GM12874 (cell line): ENCODE results near the gene RLN2.

Source experiments
- CTCF ChIP-seq: IDR thresholded peaks from 2 replicates; pipeline ENCODE4 v1.5.1; 2011; ENCODE audit warnings: low read depth, mild to moderate bottlenecking, control low read depth, low read length, moderate library complexity; ENCODE audit not compliant: insufficient read depth

RLN2 gene

GRCh38 chr9:5326187-5326586 lies 21.7 kb upstream of the RLN2 start:
- TF ChIP-seq CTCF = no peak

GRCh38 chr9:5321058-5321457 lies 16.5 kb upstream of the RLN2 start:
- no peak for TF ChIP-seq CTCF

DNA sequence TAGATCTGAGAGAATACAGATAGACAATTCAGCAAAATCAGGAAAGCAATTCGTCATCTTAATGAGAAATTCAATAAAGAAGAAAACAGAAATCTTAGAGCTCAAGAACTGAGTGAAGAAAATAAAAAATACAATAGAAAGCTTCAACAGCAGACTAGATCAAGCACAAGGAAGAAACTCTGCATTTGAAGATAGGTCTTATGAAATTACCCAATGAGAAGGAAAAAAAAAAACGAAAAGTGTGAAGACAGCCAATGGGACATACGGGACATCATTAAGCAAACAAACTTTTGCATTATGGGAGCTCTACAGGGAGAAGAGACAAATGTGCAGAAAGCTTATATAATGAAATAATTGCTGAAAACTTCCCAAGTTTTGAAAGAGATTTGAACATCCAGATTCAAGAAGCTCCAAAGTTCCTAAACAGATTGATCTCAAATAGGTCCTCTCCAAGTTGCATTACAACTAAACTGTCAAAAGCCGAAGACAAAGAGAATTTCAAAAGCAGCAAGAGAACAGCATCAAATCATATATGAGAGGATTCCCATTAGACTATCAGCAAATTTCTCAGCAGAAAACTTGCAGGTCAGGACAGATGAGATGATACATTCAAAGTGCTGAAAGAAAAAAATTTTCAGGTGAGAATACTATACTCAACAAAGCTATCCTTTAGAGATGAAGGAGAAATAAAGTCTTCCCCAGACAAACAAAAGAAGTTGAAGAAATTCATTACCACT lies 10.8 kb upstream of the RLN2 start:
- TF ChIP-seq CTCF = no peak

DNA sequence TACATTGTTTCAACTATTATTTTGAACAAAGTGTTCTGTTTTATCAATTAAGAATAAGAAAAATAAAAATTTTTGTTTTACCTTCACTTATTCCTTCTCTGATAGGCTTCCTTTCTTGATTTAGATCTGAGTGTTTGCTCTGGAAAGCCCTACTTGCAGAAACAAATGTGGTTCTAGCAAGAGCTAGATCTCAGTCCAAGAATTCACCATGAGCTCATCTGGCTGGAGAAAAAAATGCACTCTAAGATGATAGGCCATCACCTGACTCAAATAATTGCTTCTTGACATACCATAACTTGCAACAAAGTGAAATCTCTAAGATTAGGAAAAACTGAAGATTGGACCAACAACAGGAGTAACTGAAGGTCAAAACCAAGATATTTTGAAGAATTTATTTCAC lies 6.3 kb upstream of the RLN2 start:
- TF ChIP-seq CTCF = no peak

DNA sequence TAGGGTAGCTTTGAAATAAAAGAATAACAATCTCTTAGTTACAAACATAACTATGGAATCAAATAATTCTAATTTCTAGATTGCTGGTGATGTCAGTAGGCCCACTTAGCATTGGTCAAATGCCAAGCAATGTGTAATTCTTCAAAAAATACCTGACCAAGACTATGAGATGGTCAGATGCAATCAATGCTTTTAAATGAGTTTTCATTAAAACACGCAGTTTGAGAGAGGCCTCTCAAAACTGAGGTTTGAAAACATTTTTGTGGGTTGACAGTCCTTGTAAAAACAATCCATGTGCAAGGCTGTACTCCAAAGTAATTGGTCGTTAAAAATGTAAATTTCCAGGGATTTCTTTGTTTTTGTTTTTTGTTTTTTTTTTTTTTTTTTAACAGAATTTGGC lies 1.2 kb upstream of the RLN2 start:
- no peak for TF ChIP-seq CTCF

DNA sequence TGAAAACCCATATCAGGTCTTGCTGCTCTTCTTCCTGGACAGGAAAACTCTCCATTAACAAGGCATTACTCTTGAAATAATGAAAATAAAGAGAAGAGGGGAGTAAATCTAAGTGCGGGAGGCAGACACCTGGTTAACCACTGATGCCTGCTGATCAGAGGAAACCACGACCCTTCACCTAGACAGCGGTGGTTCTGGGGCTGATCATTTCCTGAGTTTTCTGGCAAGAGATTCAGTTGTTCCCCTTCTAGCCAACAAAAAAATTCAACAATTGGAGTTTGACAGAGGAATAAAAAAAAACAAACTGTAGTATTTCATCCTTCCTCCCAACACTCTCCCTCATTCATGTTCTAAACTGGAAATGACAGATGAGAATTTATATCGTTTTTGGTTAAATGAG lies 3.0 kb downstream of the RLN2 start:
- no peak for TF ChIP-seq CTCF

DNA sequence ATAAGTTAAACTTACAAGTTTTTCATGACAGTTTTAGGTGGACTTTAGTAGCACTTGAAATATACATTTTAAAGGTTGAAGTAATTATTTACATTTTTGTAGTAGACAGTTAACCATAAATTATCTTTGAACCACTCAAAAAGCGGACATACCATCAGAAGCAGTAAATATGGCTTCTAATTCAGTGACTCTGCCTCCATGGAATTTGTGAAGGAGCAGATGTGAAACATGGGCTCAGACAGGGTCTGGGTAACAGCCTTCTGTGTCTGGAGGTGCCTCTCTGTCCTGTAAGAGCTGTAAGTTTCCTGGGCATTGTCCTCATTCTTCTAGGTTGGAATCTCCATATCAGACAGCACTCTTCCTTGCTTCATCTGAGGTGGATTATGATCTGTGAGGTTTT lies 12.4 kb downstream of the RLN2 start:
- TF ChIP-seq CTCF = no peak
